HL-60/S4 (cell line): Measurements from ENCODE around the gene MAL.

Source experiments
- in situ Hi-C: fragments of 300-500 bp; cut with MboI; formaldehyde crosslinking; loops from 2 replicates; pipeline ENCODE4 v1.14.3; 2022; ENCODE audit warnings: low sequenced_read_pairs

MAL gene

DNA sequence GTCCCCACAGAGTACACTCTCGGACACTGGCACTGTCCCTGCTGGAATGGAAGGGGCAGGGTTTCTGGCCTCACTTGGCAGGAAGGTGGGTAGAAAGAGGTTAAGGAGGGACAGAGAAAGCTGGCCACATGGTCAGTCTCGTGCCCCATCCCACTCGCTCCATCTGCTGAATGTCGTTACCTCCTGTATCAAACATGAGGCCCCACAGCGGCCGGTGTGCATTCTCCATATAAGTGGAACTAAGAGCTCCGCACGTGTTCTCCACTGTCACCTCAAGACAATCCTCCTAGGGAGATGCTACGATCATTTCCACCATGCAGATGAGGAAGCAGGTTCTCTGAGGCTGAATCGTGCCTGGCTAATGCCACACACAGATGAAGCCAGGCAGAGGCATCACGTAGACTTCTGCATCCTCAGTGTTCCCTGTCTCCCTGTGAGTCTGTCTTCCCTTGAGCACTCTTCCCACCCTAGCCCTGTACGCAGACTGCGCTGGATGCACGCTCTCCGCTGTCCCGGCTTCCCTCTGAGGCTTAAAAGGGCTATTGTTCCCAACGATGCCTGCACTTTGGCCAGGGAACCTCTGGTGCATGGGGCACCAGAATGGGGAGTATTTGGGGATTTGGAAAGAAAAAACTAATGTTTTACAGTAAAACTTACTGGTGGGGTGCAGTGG lies 35.1 kb downstream of the MAL start:
- in situ Hi-C loops: no loop called here

DNA sequence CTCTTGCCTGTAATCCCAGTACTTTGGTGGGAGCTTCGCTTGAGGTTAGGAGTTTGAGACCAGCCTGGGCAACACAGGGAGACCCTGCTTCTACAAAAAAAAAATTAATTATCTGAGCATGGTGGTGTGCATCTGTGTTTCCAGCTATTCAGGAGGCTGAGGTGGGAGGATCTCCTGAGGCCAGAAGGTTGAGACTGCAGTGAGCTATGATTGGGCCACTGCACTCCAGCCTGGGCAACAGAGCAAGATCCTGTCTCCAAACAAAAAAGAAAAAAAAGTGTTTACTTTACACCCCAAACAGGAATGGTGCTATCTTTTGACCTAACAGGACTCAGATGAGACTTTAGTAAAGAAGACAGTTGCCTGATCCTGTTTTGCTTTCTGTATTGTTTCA lies 35.6 kb downstream of the MAL start:
- in situ Hi-C loops: no loop called here

DNA sequence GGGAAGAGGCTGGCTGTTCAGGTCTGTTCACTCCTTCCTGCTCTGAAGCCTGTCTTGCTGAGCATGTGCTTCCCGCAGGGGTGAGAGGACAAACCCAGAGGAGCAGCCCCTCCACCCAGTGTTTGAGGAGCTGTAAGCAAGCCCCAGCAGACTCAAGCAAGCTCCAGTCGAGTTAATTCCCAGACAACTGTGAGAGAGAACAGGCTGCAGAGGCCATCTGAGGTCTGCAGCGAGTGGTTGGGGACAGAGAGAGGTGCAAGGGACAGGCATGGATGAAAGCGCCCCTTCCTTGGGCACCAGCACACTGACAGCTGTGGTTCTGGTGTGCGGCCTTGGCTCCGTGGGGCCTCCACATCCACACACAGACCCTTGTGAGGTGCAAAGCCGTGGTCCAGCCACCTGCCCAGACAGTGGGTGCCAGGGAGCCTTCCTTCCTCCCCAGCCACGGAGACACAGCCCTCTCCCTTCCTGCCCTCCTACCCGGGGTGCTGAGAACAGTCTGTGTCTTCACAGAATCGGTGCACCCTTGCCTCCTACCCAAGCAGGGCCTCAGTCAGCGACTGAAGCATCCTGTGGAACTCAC lies 36.2 kb downstream of the MAL start:
- in situ Hi-C loops: no loop called here

GRCh38 chr2:95062242-95063085 lies 37.0 kb downstream of the MAL start:
- in situ Hi-C loops: no loop called here

GRCh38 chr2:95063086-95063958 lies 37.8 kb downstream of the MAL start:
- in situ Hi-C loops: no loop called here

- in situ Hi-C loops: no loop called here
Measured at GRCh38 chr2:95068256-95068655, 42.7 kb downstream of the MAL start.

- in situ Hi-C loops: no loop called here
Measured at GRCh38 chr2:95069465-95069864, 44.0 kb downstream of the MAL start.

DNA sequence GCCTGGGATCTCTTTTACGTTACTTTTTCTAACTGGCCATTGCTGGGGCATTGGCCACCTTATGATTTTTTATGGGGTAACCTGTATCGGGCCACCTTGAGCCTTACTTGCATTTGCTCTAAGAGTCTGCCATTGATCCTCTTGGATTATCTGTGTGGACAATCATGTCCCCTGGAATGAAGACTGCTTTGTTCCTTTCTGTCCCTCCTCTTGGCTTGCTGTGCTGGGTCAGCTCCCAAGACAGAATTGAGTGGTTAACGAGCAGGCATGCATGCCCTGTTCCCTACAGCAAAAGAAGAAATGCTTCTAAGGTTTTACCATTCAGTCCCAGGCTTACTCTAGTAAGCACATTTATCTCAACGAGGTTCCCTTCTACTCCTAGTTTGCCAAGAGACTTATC lies 46.3 kb downstream of the MAL start:
- in situ Hi-C loops: no loop called here

- in situ Hi-C loops: no loop called here
Measured at GRCh38 chr2:95072424-95072823, 46.9 kb downstream of the MAL start.

GRCh38 chr2:95073856-95074662 lies 48.6 kb downstream of the MAL start:
- in situ Hi-C loops: no loop called here

- in situ Hi-C loops: no loop called here
Measured at GRCh38 chr2:95074663-95075439, 49.3 kb downstream of the MAL start.

DNA sequence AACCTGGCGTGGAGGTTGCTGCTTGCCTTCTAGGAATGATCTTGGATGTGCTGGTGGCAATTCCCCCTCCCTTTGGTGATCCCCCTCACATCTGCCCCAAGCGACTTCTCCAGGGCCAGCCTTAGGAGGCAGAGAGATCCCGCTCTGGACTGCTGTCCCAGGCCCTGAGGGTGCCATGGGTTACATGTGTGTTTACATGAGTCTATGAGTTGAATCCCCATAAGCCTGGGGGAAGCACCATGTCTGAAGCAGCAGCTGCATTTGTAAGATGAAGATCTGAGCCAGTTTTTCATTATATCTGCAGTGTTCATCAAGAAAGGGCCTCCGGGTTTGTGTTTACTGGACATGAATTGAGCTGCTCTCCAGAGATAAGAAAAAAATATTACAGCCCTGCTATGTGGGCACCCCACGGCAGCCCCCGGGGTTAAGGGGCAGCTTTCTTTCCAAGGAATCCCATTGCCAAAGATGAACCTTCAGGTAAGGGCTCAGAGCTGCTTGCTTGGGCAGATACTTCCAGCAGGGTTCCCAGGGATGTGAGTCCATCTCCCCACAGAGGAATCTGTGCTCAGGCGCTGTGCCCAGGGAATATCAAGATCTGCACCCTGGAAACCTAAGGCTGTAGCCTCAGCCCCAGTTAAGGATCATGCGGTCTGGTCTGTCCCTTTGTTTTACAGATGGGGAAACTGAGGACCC lies 50.1 kb downstream of the MAL start:
- in situ Hi-C loops: no loop called here

- in situ Hi-C loops: no loop called here
Measured at GRCh38 chr2:95076705-95077529, 51.4 kb downstream of the MAL start.

DNA sequence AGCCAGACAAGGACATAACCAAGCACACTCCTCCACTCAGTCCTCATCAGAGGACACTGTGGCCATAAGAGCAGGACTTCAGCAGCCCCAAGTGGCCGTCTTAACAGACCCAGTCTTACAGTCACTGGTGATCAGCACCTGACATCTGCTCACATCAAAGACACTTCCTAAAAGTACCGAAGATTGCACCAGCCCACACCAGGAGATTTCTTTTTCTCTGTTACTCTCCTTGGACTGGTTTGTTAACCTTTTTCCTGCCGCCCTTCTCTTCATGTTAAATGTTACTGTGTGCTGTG lies 52.0 kb downstream of the MAL start:
- in situ Hi-C loops: no loop called here

- in situ Hi-C loops: no loop called here
Measured at GRCh38 chr2:95077861-95078603, 52.5 kb downstream of the MAL start.

GRCh38 chr2:95079199-95079683 lies 53.7 kb downstream of the MAL start:
- in situ Hi-C loops: no loop called here

GRCh38 chr2:95082477-95082876 lies 57.0 kb downstream of the MAL start:
- in situ Hi-C loops: no loop called here
